Motor neuron (in vitro differentiated cells): Measurements from ENCODE around the gene TRMU. TPM values are rescaled to one million over a fixed set of nuclear protein-coding genes. Genes with fewer than 3 reads are reported as not detected.
A peak's percentile ranks its signal among the peaks of the same experiment; 100 is the strongest.

Experiments
- ATAC-seq, 8 experiments: fragments of 200-7000 bp; cut with Tn5 transposase; replicated peaks in 6 of 8; 2 replicates each; pipeline ENCODE4 v1.8.0; 2021; ENCODE audit warnings: mild to moderate bottlenecking in 8 of 8, moderate library complexity in 8 of 8
- H3K27ac ChIP-seq, 2 donors: fragments of 250-450 bp; sonication (Bioruptor Pico); 2 replicates each; pipeline ENCODE4 v1.9.0; 2021; ENCODE audit warnings: antibody characterized with exemption in 2 of 2, mild to moderate bottlenecking in 2 of 2, moderate library complexity in 1 of 2
- H3K4me1 ChIP-seq, 2 donors: fragments of 250-450 bp; sonication (Bioruptor Pico); replicated peaks in 1 of 2; 2 replicates each; pipeline ENCODE4 v1.6.1; 2021; ENCODE audit warnings: antibody characterized with exemption in 2 of 2, mild to moderate bottlenecking in 2 of 2, moderate library complexity in 1 of 2
- H3K4me3 ChIP-seq, 5 donors: fragments of 250-450 bp; sonication (Bioruptor Pico); 2 replicates each; pipeline ENCODE4 v1.9.0; 2021; ENCODE audit warnings: antibody characterized with exemption in 5 of 5, mild to moderate bottlenecking in 5 of 5, moderate library complexity in 4 of 5
- WGBS, 10 experiments: fragments of 450-650 bp; shearing (Covaris generic); methylation state at CpG; one replicate each; pipeline ENCODE4 v1.0.0; 2022; 5-methylcytosine and 5-hydroxymethylcytosine counted together
- in situ Hi-C, 9 experiments: fragments of 400-800 bp; cut with MboI; loops; one replicate each; pipeline ENCODE4 v1.15.0; 2021; ENCODE audit warnings: low sequenced_read_pairs in 9 of 9, low pct_unique_long_range_greater_than_20kb in 2 of 9; ENCODE audit not compliant: unreplicated experiment in 9 of 9
- total RNA-seq, 8 experiments: library from RNA; unstranded; fragments of 300-600 nt; gene quantifications; 2 replicates each; pipeline versions ENCODE4 v1.2.3 to v1.2.4, GENCODE V29; 2022

The TRMU gene
- total RNA-seq, 8 experiments from 2014 or later, result 25.0 to 66.9 (median 39.3) TPM

DNA sequence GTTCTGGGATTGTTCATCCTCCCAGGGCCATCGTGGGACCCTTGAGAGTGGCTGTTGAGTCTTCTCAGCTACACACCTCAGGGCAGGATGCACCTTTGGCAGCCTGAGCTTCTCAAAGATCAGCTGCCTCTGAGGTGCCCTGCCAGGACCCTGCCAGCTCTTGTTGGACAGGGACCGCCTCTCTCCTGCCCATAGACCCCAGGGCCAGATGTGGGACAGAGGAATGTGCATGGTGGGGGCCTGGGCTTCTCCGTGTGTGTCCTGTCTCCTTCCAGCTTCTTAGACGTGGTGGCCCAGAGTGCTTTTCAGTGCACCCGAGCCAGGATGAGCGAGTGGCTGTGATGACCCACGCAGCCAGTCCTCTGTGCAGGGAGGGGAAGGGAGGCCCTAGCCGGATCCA lies 5.9 kb upstream of the TRMU start:
- no peak overlapping the region for H3K4me3 ChIP-seq
- in situ Hi-C loops, result loop anchor here in 1 of 9 experiments (10.0 kb wide), 1 partner anchor 205 kb away; no protein-coding TSS in a partner anchor
- no peak for ATAC-seq
- no peak overlapping the region for H3K27ac ChIP-seq
- 20 to 100% (median 95%) methylated on average over 1 to 2 of the region's 8 CpGs; no CpG with 5 or more reads in 6 of the 10 experiments for WGBS, 10 experiments
- H3K4me1 ChIP-seq, result peaks cover under 1% of the 10 kb centered on the region in 2 donors

DNA sequence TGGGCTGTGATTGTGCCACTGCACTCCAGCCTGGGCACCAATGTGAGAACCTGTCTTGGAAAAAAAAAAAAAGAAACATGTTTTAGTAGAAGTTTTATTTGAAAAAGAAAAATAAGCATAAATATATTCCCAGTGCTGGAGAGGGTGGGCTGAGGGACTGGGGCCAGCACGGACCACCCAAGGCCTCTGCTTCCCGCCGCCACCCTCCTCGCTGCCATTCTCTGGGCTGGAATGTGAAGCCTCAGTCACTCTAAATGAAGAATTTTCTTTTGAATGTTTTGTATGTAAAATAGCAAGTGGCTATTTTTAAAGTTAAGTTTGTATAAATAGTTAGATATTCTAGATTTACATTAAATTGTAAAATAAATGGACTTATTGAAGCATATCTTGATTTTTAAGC lies 5.1 kb upstream of the TRMU start:
- H3K4me3 ChIP-seq, result no peak overlapping the region
- 96 to 100% (median 100%) methylated on average over 1 to 4 of the region's 4 CpGs; no CpG with 5 or more reads in 1 of the 10 experiments for WGBS, 10 experiments
- ATAC-seq, result no peak
- H3K4me1 ChIP-seq, result peaks cover 4% of the 10 kb centered on the region in 2 donors
- in situ Hi-C loops, result no loop called here
- H3K27ac ChIP-seq, result no peak overlapping the region

- in situ Hi-C loops, result no loop called here
- WGBS, 10 experiments, result 86 to 100% (median 93%) methylated on average over 2 to 8 of the region's 23 CpGs; no CpG with 5 or more reads in 5 of the 10 experiments
- Histone ChIP-seq H3K4me3 (no peak overlapping the region), H3K4me1 (peaks cover 4% of the 10 kb centered on the region in 2 donors), H3K27ac (no peak overlapping the region)
- no peak for ATAC-seq
Observed at GRCh38 chr22:46331496-46331895, 4.0 kb upstream of the TRMU start.

- in situ Hi-C loops, result no loop called here
- WGBS, 10 experiments, result 0 to 39% (median 9%) methylated on average over 1 to 17 of the region's 42 CpGs
- Histone ChIP-seq H3K4me3 (peak overlapping the region; percentile 56 to 83 (median 78)), H3K4me1 (peaks cover 8 to 9% of the 10 kb centered on the region in 2 donors), H3K27ac (peak overlapping the region; percentile 69 to 93)
- peak in 6 of 8 experiments; percentile 11 to 34 (median 19) for ATAC-seq
Observed at GRCh38 chr22:46336119-46337078, 885 bp downstream of the TRMU start.

GRCh38 chr22:46337870-46338269 lies 2.4 kb downstream of the TRMU start:
- no peak overlapping the region for H3K4me3 ChIP-seq
- ATAC-seq, result no peak
- WGBS, 10 experiments, result 83 to 100% (median 100%) methylated on average over 1 to 8 of the region's 9 CpGs; no CpG with 5 or more reads in 3 of the 10 experiments
- in situ Hi-C loops, result no loop called here
- H3K27ac ChIP-seq, result no peak overlapping the region
- H3K4me1 ChIP-seq, result peaks cover 8 to 9% of the 10 kb centered on the region in 2 donors

- no peak for ATAC-seq
- Histone ChIP-seq H3K4me3 (no peak overlapping the region), H3K4me1 (peaks cover 9 to 12% of the 10 kb centered on the region in 2 donors), H3K27ac (no peak overlapping the region)
- 88 to 100% (median 97%) methylated on average over 1 to 6 of the region's 8 CpGs; no CpG with 5 or more reads in 2 of the 10 experiments for WGBS, 10 experiments
- in situ Hi-C loops, result no loop called here
Observed at GRCh38 chr22:46338636-46339035, 3.1 kb downstream of the TRMU start.

DNA sequence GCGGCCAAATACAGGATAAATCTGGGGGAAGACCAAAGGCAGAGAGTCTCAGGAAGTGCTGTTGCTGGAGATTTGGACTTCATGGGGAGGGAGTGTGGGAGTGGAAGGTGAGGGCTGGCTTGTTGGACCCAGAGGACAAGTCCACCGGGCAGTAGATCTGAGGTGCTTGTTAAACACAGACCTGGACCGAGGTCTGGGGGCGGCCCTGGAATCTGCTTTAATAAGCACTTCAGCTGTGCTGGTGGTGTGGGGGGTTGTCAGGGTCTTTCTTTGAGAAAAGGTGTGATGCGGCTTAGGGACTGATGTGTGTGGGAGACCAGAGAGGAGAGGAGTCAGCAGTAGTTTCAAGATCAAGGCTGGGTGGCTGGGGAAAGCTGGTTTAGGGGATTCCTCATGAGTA lies 4.4 kb downstream of the TRMU start:
- Histone ChIP-seq H3K4me1 (peaks cover 5 to 8% of the 10 kb centered on the region in 2 donors), H3K27ac (no peak overlapping the region), H3K4me3 (no peak overlapping the region)
- in situ Hi-C loops, result no loop called here
- no peak for ATAC-seq
- WGBS, 10 experiments, result 90 to 100% (median 100%) methylated on average over 1 to 5 of the region's 5 CpGs; no CpG with 5 or more reads in 3 of the 10 experiments

DNA sequence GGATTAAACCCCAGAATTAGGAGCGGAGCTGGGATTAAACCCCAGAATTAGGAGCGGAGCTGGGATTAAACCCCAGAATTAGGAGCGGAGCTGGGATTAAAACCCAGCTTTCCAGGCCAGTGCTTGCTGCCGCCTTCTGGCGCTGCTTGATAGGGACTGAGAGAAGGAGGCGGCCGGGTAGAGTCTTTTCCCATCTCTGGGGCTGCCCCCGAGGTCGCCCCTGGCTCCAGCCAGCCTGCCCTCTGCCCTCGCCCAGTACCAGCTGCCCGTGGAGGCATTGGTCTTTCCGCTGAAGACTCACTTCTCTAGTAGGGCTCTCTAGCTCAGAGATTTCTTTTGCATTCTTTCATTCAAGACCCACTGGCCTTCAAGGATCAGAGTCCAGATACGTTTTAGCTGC lies 5.2 kb downstream of the TRMU start:
- no peak overlapping the region for H3K4me3 ChIP-seq
- WGBS, 10 experiments, result 80 to 100% (median 100%) methylated on average over 1 to 2 of the region's 13 CpGs; no CpG with 5 or more reads in 5 of the 10 experiments
- ATAC-seq, result no peak
- H3K27ac ChIP-seq, result no peak overlapping the region
- H3K4me1 ChIP-seq, result peaks cover 5 to 8% of the 10 kb centered on the region in 2 donors
- in situ Hi-C loops, result no loop called here

DNA sequence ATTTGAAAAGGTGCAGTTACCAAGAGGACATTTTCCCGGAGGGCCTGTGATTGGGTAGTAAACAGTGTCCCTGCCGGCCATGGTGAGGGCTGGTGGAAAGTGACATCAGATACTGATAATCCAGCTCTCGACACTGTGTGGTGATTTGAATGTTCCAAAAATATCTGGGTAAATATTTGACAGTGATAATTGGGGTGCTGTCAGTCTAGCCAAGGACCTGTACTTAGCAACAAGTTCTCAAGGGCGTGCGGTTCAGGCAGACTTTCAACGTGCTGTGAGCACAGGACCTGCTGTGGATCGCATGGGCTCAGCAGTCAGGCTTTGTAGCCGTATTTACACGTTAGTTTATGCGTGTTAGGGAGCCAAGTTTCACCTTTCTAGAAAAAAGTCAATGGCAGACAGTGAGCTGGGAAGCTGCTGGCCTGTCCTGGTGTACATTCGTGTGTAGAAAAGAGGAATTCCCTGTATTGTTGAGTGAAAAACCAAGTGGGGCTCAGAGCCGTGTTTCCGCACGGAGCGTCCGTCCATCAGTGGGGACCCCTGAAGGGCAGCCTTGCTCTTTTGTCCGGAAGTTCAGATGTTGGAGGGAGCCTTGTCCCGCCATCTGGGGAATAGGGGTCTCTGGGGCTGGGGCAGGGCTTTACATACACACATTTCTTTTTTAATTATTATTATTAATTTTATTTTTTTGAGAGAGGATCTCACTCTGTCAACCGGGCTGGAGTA lies 11.3 kb downstream of the TRMU start:
- no peak for ATAC-seq
- H3K4me1 ChIP-seq, result peaks cover 0 to 8% of the 10 kb centered on the region in 2 donors
- in situ Hi-C loops, result no loop called here
- no peak overlapping the region for H3K4me3 ChIP-seq
- WGBS, 10 experiments, result 87 to 100% (median 95%) methylated on average over 1 to 6 of the region's 19 CpGs; no CpG with 5 or more reads in 3 of the 10 experiments
- H3K27ac ChIP-seq, result no peak overlapping the region

GRCh38 chr22:46347646-46348045 lies 12.1 kb downstream of the TRMU start:
- 76 to 100% (median 100%) methylated on average over 1 to 6 of the region's 12 CpGs; no CpG with 5 or more reads in 4 of the 10 experiments for WGBS, 10 experiments
- no peak overlapping the region for H3K4me3 ChIP-seq
- H3K27ac ChIP-seq, result no peak overlapping the region
- ATAC-seq, result no peak
- H3K4me1 ChIP-seq, result peaks cover 0 to 8% of the 10 kb centered on the region in 2 donors
- in situ Hi-C loops, result no loop called here

- Histone ChIP-seq H3K27ac (no peak overlapping the region), H3K4me1 (peaks cover 0 to 8% of the 10 kb centered on the region in 2 donors), H3K4me3 (no peak overlapping the region)
- in situ Hi-C loops, result no loop called here
- ATAC-seq, result no peak
- WGBS, 10 experiments, result 89 to 100% (median 99%) methylated on average over 1 to 10 of the region's 15 CpGs; no CpG with 5 or more reads in 3 of the 10 experiments
Observed at GRCh38 chr22:46348099-46348695, 12.7 kb downstream of the TRMU start.

- H3K4me1 ChIP-seq, result peaks cover 0 to 6% of the 10 kb centered on the region in 2 donors
- no peak overlapping the region for H3K27ac ChIP-seq
- WGBS, 10 experiments, result 81 to 100% (median 93%) methylated on average over 4 to 18 of the region's 18 CpGs; no CpG with 5 or more reads in 1 of the 10 experiments
- no peak for ATAC-seq
- H3K4me3 ChIP-seq, result no peak overlapping the region
- in situ Hi-C loops, result no loop called here
Observed at GRCh38 chr22:46349238-46349637, 13.7 kb downstream of the TRMU start.
